Body of pancreas (tissue), 4 donors: ENCODE results near the gene IQSEC2.

Experiments
- POLR2A ChIP-seq, 3 donors: fragments of 450-650 bp; IDR thresholded peaks; one replicate each; pipeline ENCODE4 v1.6.1; 2016; ENCODE audit warnings: antibody characterized with exemption in 3 of 3, mild to moderate bottlenecking in 2 of 3
- TF ChIP-seq, protein P1 (sequence below), 7 experiments: fragments of 450-650 bp in 4 of 7; fragments of 200-600 bp in 3 of 7; sonication (generic) in 3 of 7; IDR thresholded peaks; one replicate each; pipeline ENCODE4 v1.5.1; 2016 to 2019; ENCODE audit warnings: antibody characterized with exemption in 7 of 7

- TF ChIP-seq, protein P1, sequence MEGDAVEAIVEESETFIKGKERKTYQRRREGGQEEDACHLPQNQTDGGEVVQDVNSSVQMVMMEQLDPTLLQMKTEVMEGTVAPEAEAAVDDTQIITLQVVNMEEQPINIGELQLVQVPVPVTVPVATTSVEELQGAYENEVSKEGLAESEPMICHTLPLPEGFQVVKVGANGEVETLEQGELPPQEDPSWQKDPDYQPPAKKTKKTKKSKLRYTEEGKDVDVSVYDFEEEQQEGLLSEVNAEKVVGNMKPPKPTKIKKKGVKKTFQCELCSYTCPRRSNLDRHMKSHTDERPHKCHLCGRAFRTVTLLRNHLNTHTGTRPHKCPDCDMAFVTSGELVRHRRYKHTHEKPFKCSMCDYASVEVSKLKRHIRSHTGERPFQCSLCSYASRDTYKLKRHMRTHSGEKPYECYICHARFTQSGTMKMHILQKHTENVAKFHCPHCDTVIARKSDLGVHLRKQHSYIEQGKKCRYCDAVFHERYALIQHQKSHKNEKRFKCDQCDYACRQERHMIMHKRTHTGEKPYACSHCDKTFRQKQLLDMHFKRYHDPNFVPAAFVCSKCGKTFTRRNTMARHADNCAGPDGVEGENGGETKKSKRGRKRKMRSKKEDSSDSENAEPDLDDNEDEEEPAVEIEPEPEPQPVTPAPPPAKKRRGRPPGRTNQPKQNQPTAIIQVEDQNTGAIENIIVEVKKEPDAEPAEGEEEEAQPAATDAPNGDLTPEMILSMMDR (IDR thresholded peaks at IDR 0.05) = no peak
- no peak for TF ChIP-seq POLR2A (IDR thresholded peaks at IDR 0.05)
These were observed 54.1 kb downstream of the IQSEC2 start for GRCh38 chrX:53227224-53227765.
